GM12891 (cell line): ENCODE measurements around the gene IGF1R.

Source experiments
- DNase-seq: peaks from one replicate; pipeline ENCODE4 v3.0.0; 2011; ENCODE audit warnings: low spot score; ENCODE audit not compliant: insufficient read length
- FAIRE-seq: peaks from 2 replicates; lab custom pipeline; 2011; peaks lifted over from hg19 to GRCh38; lab: Jason Lieb, UNC
- PAX5 ChIP-seq: IDR thresholded peaks from 2 replicates; pipeline ENCODE4 v1.6.1; 2011; ENCODE audit warnings: low read length, moderate library complexity, mild to moderate bottlenecking; ENCODE audit not compliant: insufficient read depth, severe bottlenecking
- POLR2A ChIP-seq: IDR thresholded peaks from 2 replicates; pipeline ENCODE4 v1.6.1; 2011; ENCODE audit warnings: low read depth, low read length, control low read depth
- POLR2AphosphoS5 ChIP-seq: IDR thresholded peaks from 2 replicates; pipeline ENCODE4 v1.6.1; 2011; ENCODE audit warnings: low read depth, low read length, control low read depth
- POU2F2 ChIP-seq: IDR thresholded peaks from 2 replicates; pipeline ENCODE4 v1.6.1; 2011; ENCODE audit warnings: low read depth, mild to moderate bottlenecking, control low read depth, low read length, moderate library complexity
- SPI1 ChIP-seq: IDR thresholded peaks from 2 replicates; pipeline ENCODE4 v1.6.1; 2011; ENCODE audit warnings: low read depth, low read length, control low read depth
- TAF1 ChIP-seq: IDR thresholded peaks from 2 replicates; pipeline ENCODE4 v1.6.1; 2011; ENCODE audit warnings: low read depth, low read length, control low read depth

IGF1R gene

DNA sequence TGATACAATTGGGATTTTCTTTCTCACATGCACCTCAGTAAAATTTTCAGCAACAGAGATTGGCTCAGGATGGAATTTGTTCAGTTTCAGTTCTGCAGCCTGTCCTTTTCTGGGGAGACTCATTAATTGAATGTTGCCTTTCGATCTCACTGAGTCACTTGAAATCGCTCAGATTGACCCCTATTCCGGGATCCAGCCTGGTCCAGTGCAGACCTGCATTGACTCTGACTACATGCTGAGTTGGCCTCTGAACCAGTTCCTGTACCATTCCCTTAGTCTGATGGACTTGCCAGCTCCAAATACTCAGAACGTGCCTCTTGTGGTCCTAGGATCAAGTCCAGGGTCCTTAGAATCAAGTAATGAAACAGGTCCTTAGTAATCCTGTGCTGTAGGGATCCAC lies 9.4 kb downstream of the IGF1R start:
- TF ChIP-seq POU2F2 = no peak
- TF ChIP-seq SPI1 = no peak
- no peak for TF ChIP-seq POLR2A
- FAIRE-seq = no peak
- no peak for DNase-seq

DNA sequence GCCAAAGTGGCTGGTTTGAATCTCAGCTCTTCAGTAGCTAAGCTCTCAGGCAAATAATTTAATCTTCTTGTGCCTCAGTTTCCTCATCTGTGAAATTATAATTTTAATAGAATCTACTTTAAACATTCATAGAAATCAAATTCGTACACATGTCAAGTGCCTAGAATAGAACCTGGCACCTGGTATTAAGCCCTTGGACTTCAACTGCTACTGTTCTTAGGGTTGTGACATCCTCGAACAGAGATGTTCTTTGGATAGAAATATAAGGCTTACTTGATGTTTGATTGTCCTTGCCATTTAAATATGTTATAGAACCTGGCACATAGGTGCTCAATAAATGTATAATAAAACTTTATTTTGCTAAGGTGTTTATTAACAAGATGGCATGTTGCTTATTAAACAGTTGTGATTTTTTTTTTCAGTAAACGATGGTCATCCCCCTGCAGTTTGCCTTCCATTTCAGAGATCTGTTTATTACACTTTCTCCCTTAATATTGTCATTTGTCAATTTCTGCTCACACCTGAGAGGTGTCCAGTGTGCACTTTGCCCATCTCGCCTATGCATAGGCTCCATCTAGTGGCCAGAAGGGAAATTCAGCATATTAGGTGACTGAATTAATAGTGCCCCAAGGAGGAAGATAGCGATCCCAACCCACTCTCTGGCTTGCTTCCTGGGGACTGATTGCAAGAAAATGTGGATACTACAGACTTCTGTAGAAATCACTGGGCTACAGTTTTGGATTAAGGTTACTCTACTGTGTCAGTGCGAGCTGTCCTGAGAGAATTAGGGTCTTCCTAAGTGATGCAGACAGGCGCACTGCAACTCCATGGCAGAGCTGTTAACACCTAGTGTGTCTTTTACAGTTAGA lies 10.7 kb downstream of the IGF1R start:
- TF ChIP-seq SPI1 (no peak), POU2F2 (no peak), POLR2A (no peak), TAF1 (no peak), PAX5 (no peak), POLR2AphosphoS5 (no peak)
- DNase-seq = peak; percentile 37
- peak; percentile 83 for FAIRE-seq

DNA sequence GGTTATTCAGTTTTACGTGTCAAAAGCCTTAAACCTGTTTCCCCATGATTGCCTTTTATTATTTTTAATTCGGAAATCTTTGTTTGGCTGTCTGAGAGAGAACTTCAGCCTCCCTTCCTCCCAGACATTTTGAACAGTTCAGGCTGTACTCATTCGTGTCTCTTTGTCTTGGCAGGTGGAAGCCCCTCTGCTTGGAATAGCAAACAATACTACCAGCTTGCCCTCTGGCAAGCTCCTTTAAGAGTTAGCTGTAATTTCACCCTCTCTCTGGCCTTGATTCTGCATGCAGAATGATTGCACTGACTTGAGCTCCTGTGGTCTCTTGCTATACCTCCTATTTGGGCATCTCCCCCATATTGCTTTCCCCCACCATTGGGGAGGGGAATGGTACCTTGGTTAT lies 11.7 kb downstream of the IGF1R start:
- no peak for FAIRE-seq
- DNase-seq = no peak
- TF ChIP-seq POLR2A = no peak
- TF ChIP-seq POLR2AphosphoS5 = no peak
- no peak for TF ChIP-seq PAX5
- TF ChIP-seq TAF1 = no peak
- no peak for TF ChIP-seq POU2F2
- no peak for TF ChIP-seq SPI1

DNA sequence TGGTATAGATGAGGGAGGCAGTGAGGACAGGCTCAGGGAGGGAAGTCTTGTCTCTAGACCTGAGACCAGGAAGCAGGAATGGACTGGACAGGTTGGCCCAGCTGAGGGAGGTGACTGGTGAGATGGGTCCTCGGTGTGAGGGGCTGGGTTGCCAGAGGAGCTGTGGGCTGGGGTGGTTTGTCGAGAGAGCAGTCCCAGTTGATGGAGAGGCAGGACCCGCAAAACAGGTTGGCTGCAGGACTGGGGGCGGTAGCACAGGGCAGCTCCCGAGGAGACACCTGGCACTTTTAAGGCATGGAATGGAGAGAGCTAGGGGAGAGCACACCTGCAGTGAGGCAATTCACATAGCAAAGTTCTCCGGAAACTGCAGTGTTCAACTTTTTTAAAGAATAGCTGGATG lies 14.7 kb downstream of the IGF1R start:
- no peak for DNase-seq
- no peak for FAIRE-seq
- no peak for TF ChIP-seq POLR2AphosphoS5
- no peak for TF ChIP-seq SPI1
- TF ChIP-seq PAX5 = no peak
- no peak for TF ChIP-seq TAF1
- no peak for TF ChIP-seq POLR2A
- no peak for TF ChIP-seq POU2F2

DNA sequence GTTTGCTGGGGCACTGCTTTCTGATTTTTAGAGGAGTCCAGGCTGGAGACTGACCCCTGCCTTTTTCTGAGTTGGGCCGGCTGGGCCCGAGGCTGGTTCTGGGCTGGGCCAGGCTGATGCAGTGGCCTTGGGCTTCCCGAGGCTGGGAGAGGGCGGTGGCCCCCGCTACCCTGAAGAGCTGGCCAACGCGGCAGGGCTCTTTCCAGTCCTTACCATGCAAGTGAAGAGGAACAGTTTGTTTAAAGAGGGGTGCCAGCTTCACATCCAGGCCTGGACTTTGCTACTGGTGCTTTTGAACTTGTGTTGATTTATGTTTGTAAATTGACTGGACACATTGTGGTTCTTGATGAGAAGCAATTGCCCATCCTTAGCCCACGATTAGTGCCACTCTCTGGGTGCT lies 15.3 kb downstream of the IGF1R start:
- FAIRE-seq (no peak), DNase-seq (no peak)
- TF ChIP-seq TAF1 (no peak), POLR2AphosphoS5 (no peak), SPI1 (no peak), POU2F2 (no peak), PAX5 (no peak), POLR2A (no peak)

DNA sequence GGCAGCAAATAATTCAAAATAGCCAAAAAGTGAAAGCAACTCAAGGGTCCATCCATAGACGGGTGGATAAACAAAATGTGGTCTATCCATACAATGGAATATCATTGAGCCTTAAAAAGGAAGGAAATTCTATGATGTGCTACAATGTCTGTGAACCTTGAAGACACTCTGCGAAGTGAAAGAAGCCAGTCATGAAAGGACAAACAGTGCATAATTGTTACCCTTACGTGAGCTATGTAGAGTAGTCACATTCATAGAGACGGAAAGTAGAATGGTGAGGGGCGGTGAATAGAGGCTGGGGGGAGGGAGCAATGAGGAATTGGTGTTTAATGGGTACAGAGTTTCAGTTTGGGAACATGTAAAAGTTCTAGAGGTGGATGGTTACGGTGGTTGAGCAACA lies 18.1 kb downstream of the IGF1R start:
- FAIRE-seq (no peak), DNase-seq (no peak)
- no peak for TF ChIP-seq POU2F2
- no peak for TF ChIP-seq SPI1
- no peak for TF ChIP-seq POLR2A
- TF ChIP-seq TAF1 = no peak
- no peak for TF ChIP-seq POLR2AphosphoS5
- TF ChIP-seq PAX5 = no peak

DNA sequence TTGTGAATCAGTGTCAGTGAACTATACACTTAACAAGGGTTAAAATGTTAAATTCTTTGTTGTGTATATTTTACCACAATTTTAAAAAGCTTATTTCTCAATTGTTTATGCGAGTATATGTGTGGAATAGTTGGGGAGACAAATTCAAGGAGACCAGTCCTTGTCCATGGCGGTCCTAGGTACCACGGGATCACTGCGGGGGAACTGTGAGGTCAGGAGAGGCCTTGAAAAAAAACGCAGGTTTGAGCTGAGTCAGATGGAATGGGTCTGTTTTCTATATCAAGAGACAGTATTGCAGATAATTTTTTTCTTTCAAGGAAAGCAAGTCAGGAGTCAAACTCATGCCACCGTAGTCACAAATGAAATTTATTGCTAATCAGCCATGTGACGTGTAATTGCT lies 18.5 kb downstream of the IGF1R start:
- DNase-seq (no peak), FAIRE-seq (no peak)
- no peak for TF ChIP-seq SPI1
- TF ChIP-seq POLR2A = no peak
- no peak for TF ChIP-seq PAX5
- no peak for TF ChIP-seq TAF1
- no peak for TF ChIP-seq POU2F2
- TF ChIP-seq POLR2AphosphoS5 = no peak

DNA sequence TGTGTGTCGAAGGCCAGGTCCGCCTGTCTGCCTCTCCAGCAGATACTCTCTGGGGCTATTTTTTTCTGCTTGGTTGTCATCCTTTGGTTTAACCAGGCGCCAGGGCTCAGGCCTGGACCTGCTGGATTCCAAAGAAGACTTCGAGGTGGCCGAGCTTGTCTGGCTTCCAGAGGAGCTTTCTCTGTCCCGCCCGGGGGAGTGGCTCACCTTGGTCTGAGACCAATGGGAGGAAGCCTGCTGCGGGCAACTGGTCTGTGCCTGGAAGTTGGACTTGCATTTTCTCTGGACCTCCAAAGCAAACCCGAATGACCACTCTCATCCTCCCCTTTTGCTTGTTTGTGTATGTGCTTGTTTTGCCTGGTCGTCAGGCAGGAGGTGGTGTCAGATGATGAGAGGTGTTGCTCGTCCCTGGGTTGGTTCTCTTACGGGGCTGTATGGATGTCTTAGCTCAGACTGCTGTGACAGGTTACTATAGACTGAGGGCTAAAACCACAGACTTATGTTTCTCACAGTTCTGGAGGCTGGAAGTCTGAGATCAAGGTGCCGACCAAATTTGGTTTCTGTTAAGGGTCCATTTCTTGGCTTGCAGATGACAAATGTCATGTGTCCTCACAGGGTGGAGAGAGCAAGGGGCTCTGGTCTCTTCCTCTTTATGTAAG lies 19.3 kb downstream of the IGF1R start:
- no peak for DNase-seq
- no peak for FAIRE-seq
- TF ChIP-seq POLR2A (no peak), POU2F2 (no peak), PAX5 (no peak), TAF1 (no peak), POLR2AphosphoS5 (no peak), SPI1 (no peak)

DNA sequence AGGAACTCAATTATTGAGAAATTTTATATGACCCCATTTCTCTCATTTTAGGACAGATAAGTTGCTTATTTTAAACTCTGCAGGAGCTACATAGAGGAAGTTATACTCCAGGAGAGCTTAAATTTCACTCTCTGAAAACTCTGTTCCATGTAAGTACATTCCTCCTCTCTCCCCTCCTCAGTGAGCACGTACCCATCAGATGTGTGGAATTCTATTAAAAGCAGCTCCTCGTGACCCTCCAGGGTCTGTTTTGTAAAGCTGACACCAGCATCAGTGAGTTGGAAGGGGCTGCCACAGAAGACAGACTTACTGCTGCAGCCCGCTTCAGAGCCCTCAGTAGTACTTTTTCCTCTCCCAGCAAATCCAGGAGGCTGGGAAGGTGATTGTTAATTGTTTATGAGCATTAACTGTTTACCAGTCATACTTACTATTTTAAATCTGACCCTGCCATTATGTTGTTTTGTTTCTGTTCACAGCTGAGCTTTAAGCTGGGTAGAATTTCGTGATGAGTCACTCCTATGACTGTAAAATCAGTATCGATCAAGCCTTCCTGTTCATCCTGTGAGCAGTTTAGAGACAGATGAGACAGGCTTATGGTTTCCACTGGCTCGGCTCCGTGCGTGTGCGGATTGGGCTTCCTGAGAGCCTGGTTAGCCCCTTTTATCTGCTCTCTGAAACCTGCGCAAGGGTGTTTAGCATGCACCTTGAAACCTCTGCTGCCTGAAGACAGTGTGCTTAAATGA lies 20.4 kb downstream of the IGF1R start:
- TF ChIP-seq PAX5 (no peak), POU2F2 (no peak), TAF1 (no peak), SPI1 (no peak), POLR2A (no peak), POLR2AphosphoS5 (no peak)
- DNase-seq (no peak), FAIRE-seq (no peak)
